Measurements from ENCODE around the gene SERTM1. TPM values are rescaled to one million over a fixed set of nuclear protein-coding genes. Genes with fewer than 3 reads are reported as not detected.

SERTM1 gene
- total RNA-seq, 4 donors from 2014 or later = not detected

- no peak overlapping the region for H3K4me3 ChIP-seq
- H3K9me3 ChIP-seq = no peaks in the 10 kb centered on the region
- no peak for ATAC-seq
- in situ Hi-C loops (cut with MboI; ENCODE audit: low sequenced_read_pairs in 4 of 4) (no loop called here), intact Hi-C loops (cut with DNase I; ENCODE audit: low total_unique reads) (no loop called here)
- no peak for TF ChIP-seq CTCF (IDR thresholded peaks at IDR 0.05 in 4 of 5, conservative IDR thresholded peaks at IDR 0.05 in 1 of 5)
- TF ChIP-seq POLR2A (IDR thresholded peaks at IDR 0.05) = no peak
- H3K36me3 ChIP-seq = no peaks in the 10 kb centered on the region
- H3K27ac ChIP-seq = no peak overlapping the region
- no peaks in the 10 kb centered on the region for H3K4me1 ChIP-seq
- DNase-seq = no peak
- H3K27me3 ChIP-seq = peaks cover 0 to 2% (median 0%) of the 10 kb centered on the region in 3 donors
Measured at GRCh38 chr13:36700170-36700569, 26.4 kb downstream of the SERTM1 start.

GRCh38 chr13:36706755-36707154, 32.9 kb downstream of the SERTM1 start:
- Histone ChIP-seq H3K4me1 (no peaks in the 10 kb centered on the region), H3K9me3 (no peaks in the 10 kb centered on the region), H3K27me3 (no peaks in the 10 kb centered on the region), H3K36me3 (no peaks in the 10 kb centered on the region), H3K27ac (no peak overlapping the region), H3K4me3 (no peak overlapping the region)
- TF ChIP-seq CTCF (IDR thresholded peaks at IDR 0.05 in 4 of 5, conservative IDR thresholded peaks at IDR 0.05 in 1 of 5) (no peak), POLR2A (IDR thresholded peaks at IDR 0.05) (no peak)
- DNase-seq (no peak), ATAC-seq (no peak)
- intact Hi-C loops (cut with DNase I; ENCODE audit: low total_unique reads) = no loop called here
- in situ Hi-C loops (cut with MboI; ENCODE audit: low sequenced_read_pairs in 4 of 4) = no loop called here

- Histone ChIP-seq H3K4me1 (no peaks in the 10 kb centered on the region), H3K9me3 (no peaks in the 10 kb centered on the region), H3K27ac (no peak overlapping the region), H3K36me3 (no peaks in the 10 kb centered on the region), H3K27me3 (no peaks in the 10 kb centered on the region), H3K4me3 (no peak overlapping the region)
- DNase-seq (no peak), ATAC-seq (no peak)
- TF ChIP-seq POLR2A (IDR thresholded peaks at IDR 0.05) (no peak), CTCF (IDR thresholded peaks at IDR 0.05 in 4 of 5, conservative IDR thresholded peaks at IDR 0.05 in 1 of 5) (no peak)
- intact Hi-C loops (cut with DNase I; ENCODE audit: low total_unique reads) = no loop called here
- in situ Hi-C loops (cut with MboI; ENCODE audit: low sequenced_read_pairs in 4 of 4) = no loop called here
Measured at GRCh38 chr13:36709136-36709890, 35.5 kb downstream of the SERTM1 start.

GRCh38 chr13:36710396-36710795, 36.6 kb downstream of the SERTM1 start:
- Histone ChIP-seq H3K36me3 (no peaks in the 10 kb centered on the region), H3K27ac (no peak overlapping the region), H3K4me1 (no peaks in the 10 kb centered on the region), H3K4me3 (no peak overlapping the region), H3K27me3 (no peaks in the 10 kb centered on the region), H3K9me3 (no peaks in the 10 kb centered on the region)
- DNase-seq (no peak), ATAC-seq (no peak)
- TF ChIP-seq POLR2A (IDR thresholded peaks at IDR 0.05) (no peak), CTCF (IDR thresholded peaks at IDR 0.05 in 4 of 5, conservative IDR thresholded peaks at IDR 0.05 in 1 of 5) (no peak)
- in situ Hi-C loops (cut with MboI; ENCODE audit: low sequenced_read_pairs in 4 of 4) (no loop called here), intact Hi-C loops (cut with DNase I; ENCODE audit: low total_unique reads) (no loop called here)

GRCh38 chr13:36712290-36712689, 38.5 kb downstream of the SERTM1 start:
- no peak for TF ChIP-seq CTCF (IDR thresholded peaks at IDR 0.05 in 4 of 5, conservative IDR thresholded peaks at IDR 0.05 in 1 of 5)
- TF ChIP-seq POLR2A (IDR thresholded peaks at IDR 0.05) = no peak
- Histone ChIP-seq H3K4me1 (no peaks in the 10 kb centered on the region), H3K27me3 (no peaks in the 10 kb centered on the region), H3K9me3 (no peaks in the 10 kb centered on the region), H3K27ac (no peak overlapping the region), H3K36me3 (no peaks in the 10 kb centered on the region), H3K4me3 (no peak overlapping the region)
- in situ Hi-C loops (cut with MboI; ENCODE audit: low sequenced_read_pairs in 4 of 4) = no loop called here
- ATAC-seq = no peak
- intact Hi-C loops (cut with DNase I; ENCODE audit: low total_unique reads) = no loop called here
- no peak for DNase-seq

Measured in gastrocnemius medialis (tissue), 4 donors.